A549 (cell line): Measurements from ENCODE around the gene SARM1.

Source experiments
- CTCF ChIP-seq: fragments of >200 bp; sonication (Bioruptor Twin); formaldehyde crosslinking; IDR thresholded peaks from 3 replicates; pipeline ENCODE4 v1.5.1; 2016
- EP300 ChIP-seq, 2 experiments: fragments of >200 bp; sonication (Bioruptor Twin); formaldehyde crosslinking; IDR thresholded peaks; 2 replicates in 1 of 2; 3 replicates in 1 of 2; pipeline ENCODE4 v1.6.1; 2016 to 2017
- HDAC2 ChIP-seq: fragments of 200-600 bp; sonication (generic); IDR thresholded peaks from 2 replicates; pipeline ENCODE4 v1.6.1; 2016
- JUN ChIP-seq, 2 experiments: fragments of >200 bp; sonication (Bioruptor Twin); formaldehyde crosslinking; IDR thresholded peaks; 2 replicates in 1 of 2; 3 replicates in 1 of 2; pipeline ENCODE4 v1.6.1; 2016 to 2017
- JUNB ChIP-seq: fragments of >200 bp; sonication (Bioruptor Twin); formaldehyde crosslinking; IDR thresholded peaks from 2 replicates; pipeline ENCODE4 v1.6.1; 2016
- KDM5A ChIP-seq: fragments of 200-600 bp; sonication (generic); IDR thresholded peaks from 2 replicates; pipeline ENCODE4 v1.6.1; 2016; ENCODE audit warnings: antibody characterized with exemption, mild to moderate bottlenecking
- NPAS2 ChIP-seq: fragments of 250-450 bp; sonication (Bioruptor Pico); IDR thresholded peaks from 2 replicates; pipeline ENCODE4 v1.8.0; 2022; ENCODE audit warnings: mild to moderate bottlenecking, moderate library complexity, borderline replicate concordance
- RCOR1 ChIP-seq: fragments of 150-350 bp; IDR thresholded peaks from 2 replicates; pipeline ENCODE4 v1.6.1; 2014; ENCODE audit warnings: antibody characterized with exemption, low read length, low read depth
- REST ChIP-seq: fragments of 200-600 bp; sonication (generic); IDR thresholded peaks from 2 replicates; pipeline ENCODE4 v1.6.1; 2016; ENCODE audit warnings: antibody characterized with exemption, mild to moderate bottlenecking, moderate library complexity

DNA sequence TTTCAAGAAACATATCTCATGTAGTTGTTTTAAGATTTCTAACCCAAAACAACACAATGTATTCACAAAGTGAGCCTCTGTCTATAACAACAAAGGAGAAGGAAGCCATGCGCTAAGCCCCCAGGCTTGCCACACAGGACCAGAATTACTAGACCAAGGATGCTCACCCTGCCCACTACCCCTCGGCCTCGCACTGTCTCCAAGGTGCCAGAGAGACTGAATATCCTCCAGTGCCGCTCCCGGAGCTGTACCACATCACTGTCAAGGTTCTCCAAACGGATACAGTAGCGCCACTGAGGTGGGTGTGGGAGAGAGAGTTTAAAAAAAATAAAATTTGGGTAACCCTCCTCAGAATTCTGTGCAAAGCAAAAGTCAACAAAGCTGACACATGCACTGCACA lies 21.2 kb upstream of the SARM1 start:
- TF ChIP-seq CTCF (no peak), EP300 (IDR thresholded peaks at IDR 0.05) (no peak), REST (no peak), HDAC2 (no peak), NPAS2 (CRISPR knock-in tag) (no peak), KDM5A (no peak), JUN (IDR thresholded peaks at IDR 0.05) (no peak), RCOR1 (no peak), JUNB (no peak)
